ENCODE results near the gene VPS11.

DNA sequence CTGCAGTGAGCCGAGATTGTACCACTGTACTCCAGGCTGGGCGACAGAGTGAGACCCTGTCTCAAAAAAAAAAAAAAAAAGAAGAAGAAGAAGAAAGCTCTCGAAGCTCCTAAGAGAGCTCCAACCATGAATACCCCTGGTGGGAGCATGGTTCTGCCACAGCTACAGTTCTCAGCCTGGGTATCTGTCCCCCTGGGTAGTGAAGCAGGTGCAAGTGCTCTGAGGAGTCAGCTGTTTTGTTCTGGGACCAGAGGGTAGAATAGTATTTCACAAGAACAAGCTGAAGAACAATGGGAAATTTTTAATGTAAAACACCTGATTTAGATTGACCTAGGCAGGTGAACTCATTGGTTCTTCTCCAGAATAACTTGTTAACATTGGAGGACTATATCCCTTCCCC is 6.4 kb upstream of the VPS11 start:
- TF ChIP-seq, protein P1, sequence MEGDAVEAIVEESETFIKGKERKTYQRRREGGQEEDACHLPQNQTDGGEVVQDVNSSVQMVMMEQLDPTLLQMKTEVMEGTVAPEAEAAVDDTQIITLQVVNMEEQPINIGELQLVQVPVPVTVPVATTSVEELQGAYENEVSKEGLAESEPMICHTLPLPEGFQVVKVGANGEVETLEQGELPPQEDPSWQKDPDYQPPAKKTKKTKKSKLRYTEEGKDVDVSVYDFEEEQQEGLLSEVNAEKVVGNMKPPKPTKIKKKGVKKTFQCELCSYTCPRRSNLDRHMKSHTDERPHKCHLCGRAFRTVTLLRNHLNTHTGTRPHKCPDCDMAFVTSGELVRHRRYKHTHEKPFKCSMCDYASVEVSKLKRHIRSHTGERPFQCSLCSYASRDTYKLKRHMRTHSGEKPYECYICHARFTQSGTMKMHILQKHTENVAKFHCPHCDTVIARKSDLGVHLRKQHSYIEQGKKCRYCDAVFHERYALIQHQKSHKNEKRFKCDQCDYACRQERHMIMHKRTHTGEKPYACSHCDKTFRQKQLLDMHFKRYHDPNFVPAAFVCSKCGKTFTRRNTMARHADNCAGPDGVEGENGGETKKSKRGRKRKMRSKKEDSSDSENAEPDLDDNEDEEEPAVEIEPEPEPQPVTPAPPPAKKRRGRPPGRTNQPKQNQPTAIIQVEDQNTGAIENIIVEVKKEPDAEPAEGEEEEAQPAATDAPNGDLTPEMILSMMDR (IDR thresholded peaks at IDR 0.05) = no peak
- TF ChIP-seq EZH2 (IDR thresholded peaks at IDR 0.05) (no peak), EZH2phosphoT487 (IDR thresholded peaks at IDR 0.05) (no peak)

All from neural progenitor cell (in vitro differentiated cells).